ENCODE data around the gene DROSHA.
"Not testable (repeated sequence)": the region's sequence is repeated elsewhere in the genome, so short reads cannot be mapped to it uniquely, and the experiment has no call there.

Gene DROSHA

GRCh38 chr5:31410089-31410488, 121.8 kb downstream of the DROSHA start:
- no peak for DNase-seq

DNA sequence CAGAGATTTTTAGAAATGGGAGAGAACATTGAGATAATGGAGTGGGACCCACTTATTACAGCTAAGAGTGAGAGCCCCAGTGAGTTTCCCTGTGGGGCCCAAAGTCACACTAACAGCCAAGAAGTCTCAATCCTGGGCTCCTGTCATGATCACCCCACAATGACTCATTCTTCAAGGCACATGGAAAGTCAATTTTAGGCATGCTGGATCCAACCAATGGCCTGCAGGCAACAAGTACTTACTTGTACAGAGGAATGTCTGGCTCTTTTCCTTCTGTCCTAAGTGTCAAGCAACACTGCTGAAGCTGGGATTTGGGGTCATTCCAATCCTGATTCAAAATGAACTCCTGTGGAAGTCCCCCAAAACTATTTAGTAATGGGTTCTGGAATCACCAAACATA, 123.1 kb downstream of the DROSHA start:
- DNase-seq = no peak

GRCh38 chr5:31407921-31408693, 123.8 kb downstream of the DROSHA start:
- DNase-seq = no peak

DNA sequence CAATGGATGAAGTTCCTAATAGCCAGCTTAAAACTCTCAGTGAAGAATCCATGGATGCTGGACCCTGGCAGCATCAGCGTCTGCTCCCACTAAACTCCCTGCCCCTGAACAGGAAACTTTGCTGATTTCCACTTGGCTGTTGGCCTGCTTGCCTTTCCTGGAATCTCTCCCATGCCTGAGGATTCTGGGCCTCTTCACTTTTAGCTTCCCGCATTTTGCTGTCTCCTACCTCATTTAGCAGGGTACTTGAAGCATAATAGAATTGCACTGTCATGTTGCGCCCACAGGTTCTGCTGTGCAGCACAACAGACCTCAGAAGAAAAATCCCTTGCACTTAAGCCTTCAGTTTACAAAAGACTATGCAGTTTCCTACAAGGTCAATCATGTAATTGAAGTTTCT, 127.6 kb downstream of the DROSHA start:
- DNase-seq = no peak

GRCh38 chr5:31401691-31402090, 130.2 kb downstream of the DROSHA start:
- no peak for DNase-seq

DNA sequence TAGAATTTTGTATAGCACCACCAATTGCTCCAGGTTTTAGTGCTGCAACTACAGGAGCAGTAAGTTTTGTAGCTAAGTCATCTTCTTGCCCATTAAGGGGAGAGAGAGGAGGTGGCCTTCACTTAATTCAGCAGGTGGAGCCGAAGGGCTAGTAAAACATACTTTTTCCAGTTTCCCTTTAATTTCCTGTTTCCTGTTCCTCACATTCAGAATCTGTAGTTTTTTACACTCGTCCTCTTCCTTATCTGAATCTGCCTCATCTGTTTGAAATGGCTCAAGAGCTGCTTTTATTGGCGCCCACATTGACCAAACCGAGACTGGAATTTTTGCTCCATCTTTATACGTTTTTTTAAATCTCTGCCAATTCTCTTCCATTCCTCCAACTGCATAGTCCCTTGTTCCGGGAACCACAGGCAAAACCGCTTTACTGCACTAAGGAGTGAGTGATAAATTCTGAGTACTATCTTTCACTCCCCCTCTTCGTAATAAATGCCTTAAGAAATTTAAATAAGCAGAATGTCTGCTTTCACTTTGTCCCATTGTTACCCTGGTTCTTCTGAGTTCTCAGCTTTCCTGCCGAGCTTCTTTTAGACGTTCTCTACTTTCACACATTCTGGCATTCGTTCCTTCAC, 133.9 kb downstream of the DROSHA start:
- DNase-seq = no peak

- DNase-seq = no peak
Measured at GRCh38 chr5:31396611-31397295, 135.1 kb downstream of the DROSHA start.

DNA sequence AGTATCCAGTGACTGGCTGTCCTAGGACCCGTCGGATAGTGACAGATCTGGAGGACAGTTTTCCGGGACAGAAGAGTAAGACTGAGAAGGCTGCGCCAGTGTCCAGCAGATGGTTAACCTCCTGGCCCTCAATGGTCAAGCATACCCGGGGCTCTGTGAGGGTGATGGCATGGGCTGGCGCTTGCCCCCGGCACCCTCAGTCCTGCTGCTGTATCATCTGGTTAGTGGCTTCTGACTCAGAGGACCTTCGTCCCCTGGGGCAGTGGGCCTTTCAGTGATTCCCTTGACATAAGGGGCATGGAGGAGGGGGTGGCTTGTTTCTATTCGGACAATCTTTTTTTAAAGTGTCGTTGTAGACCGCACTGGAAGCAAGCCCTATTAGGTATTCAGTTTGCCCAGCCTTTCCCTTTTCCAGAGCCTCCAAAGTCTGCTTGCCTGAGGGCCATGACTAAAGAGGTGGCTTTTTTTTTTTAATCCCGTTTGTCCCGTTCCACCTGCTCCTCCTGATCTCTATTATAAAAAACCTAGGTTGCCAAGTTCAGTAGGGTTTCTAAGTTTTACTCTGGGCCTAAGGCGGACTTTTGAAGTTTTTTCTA, 136.3 kb downstream of the DROSHA start:
- not testable (repeated sequence) for DNase-seq

GRCh38 chr5:31393126-31393525, 138.8 kb downstream of the DROSHA start:
- DNase-seq = no peak

DNA sequence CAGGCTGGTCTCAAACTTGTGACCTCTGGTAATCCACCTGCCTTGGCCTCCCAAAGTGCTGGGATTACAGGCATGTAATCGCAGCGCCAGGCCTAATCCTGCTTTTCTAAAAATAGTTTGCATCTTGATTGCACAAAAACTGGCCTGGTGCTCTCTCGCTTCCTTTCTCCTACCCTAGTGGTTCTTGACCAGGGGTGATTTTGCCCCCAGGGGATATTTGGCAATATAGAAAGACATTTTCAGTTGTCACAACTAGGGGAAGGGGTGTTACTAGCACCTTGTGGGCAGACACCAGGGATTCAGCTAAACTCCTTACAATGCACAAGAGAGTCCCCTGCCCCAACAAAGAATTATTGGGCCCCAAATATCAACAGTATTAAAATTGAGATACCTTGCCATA, 139.8 kb downstream of the DROSHA start:
- DNase-seq = no peak

- no peak for DNase-seq
Measured at GRCh38 chr5:31390256-31390655, 141.6 kb downstream of the DROSHA start.

- no peak for DNase-seq
Measured at GRCh38 chr5:31385774-31386537, 145.9 kb downstream of the DROSHA start.

GRCh38 chr5:31383734-31384133, 148.2 kb downstream of the DROSHA start:
- no peak for DNase-seq

DNA sequence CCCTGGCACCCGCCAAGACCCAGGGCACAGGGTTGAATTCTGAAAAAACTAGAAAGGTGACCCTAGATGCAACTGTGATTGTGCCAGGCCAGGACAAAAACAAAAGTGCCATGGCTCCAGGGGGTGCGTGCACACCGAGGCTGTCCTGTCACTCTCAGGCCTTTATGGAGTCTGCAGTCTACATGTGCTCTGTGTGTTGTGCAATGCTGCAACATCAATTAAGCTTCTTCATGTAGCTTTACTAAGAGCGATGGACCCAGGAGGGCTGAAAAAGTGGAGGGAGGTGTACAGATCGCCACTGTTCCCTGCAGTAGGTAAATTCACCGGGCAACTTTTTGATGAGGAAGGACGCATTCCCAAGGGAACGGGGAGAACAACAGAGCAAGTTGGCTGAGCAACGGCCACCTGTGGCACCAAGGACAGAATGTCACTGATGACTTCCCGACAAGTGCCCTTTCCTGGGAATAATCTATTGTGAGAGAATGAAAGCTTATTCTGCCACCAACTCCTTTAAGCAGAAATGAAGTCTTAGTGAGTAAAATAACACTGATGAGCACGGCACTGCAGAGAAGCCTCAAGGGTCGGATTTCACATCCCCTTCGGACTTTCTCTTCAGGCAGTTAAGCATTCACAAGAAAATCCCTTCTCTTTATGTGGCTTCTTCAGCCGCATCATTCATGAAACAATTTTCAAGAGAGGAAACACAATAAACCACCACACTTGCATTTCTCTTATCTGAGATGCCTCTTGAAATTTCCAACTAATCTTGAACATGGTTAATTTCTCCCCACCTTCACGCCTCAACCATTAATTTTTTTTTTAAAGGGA, 149.6 kb downstream of the DROSHA start:
- no peak for DNase-seq

- no peak for DNase-seq
Measured at GRCh38 chr5:31381299-31381698, 150.6 kb downstream of the DROSHA start.

GRCh38 chr5:31380049-31380448, 151.8 kb downstream of the DROSHA start:
- DNase-seq = no peak

DNA sequence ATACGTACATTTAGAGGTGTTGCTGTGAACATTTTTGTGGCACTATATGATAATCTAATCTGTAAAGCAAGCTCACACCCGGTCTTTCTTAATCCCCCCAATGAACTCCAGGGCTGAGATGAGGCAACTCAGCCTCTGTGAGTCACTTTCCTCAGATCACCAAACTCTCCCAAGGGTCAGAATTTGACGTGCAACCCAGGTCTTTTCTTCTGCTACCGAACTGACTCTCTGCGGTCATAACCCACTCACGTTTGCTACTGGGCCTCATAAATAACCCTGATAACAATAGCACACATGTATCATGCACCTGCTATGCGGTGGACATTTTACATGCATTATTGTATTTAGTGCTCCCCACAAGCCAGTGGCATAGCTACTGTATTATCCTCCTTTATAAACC, 153.1 kb downstream of the DROSHA start:
- DNase-seq = no peak

- no peak for DNase-seq
Measured at GRCh38 chr5:31378136-31378535, 153.8 kb downstream of the DROSHA start.

GRCh38 chr5:31377274-31377946, 154.5 kb downstream of the DROSHA start:
- DNase-seq = no peak

DNA sequence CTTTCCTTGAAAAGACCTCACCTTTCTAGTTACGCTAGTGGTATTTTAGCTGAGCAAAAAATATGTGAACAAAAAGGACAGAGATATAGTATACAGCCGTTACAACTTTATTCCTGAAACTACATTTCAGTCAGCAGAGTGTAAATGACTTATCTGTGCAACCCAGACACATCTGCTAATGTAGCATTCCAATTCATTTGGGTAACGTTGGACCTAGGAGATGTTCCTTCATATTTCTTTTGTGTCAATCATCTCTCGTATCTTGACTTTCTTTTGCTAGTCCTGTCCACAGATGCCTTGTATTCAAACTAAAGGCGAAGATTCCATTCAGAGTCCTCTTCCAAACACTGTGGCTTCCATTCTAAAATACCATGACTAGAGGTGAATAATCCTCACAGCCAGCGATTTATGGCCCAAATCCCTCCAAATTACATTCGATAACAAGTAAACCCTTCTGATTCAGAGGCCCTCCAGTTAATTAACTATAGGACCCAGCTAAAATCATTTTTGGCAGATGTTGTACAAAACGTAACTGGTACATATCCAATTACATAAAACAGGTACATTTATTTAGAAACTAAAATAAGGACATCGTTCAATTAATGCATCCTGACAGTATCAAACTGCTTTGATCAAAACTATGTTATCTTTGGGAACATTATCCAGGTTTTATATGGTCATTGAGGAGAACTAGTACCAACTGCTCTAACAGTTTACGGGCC, 155.7 kb downstream of the DROSHA start:
- no peak for DNase-seq

DNA sequence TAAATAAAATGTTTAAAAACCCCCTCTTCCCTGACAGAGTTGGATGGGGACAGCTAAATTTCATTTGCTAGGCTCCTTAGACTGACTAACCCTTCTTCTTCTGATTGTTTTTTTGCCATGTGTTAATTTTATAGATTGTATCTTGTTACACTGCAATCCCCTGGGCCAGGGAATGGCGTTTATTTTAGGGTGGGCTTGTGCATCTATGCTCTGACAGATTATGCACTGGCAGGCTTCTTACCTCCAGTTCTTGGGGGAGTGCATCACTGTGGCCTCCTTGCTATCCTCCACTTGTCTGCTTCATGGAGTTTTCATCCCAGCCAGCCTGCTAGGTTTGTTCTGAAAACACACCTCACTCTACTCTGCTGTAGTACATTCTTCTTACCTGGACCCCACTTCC, 159.8 kb downstream of the DROSHA start:
- no peak for DNase-seq

All from stimulated activated CD4-positive, alpha-beta T cell treated with anti-CD3 and anti-CD28 coated beads, Interleukin-4, amount 100 ng/mL, for 24 hours (primary cell).